IMR-90 (cell line): ENCODE measurements around the gene ROR2. TPM values are rescaled to one million over a fixed set of nuclear protein-coding genes. Genes with fewer than 3 reads are reported as not detected.

Source experiments
- ATAC-seq: fragments of 200-7000 bp; cut with Tn5 transposase; 2 replicates; pipeline ENCODE4 v1.9.1; 2020; ENCODE audit warnings: low read depth, mild to moderate bottlenecking, moderate library complexity
- BruUV-seq: library from RNA; stranded (reverse); fragments of 400-500 nt; replicated peaks from 2 replicates; lab custom pipeline; 2021; lab: Mats Ljungman, UMichigan
- CTCF ChIA-PET: fragments of 300-600 bp; formaldehyde crosslinking; extraction: SDS; loops from one replicate; lab custom pipeline; 2021; ENCODE audit warnings: antibody characterized with exemption; lab: Yijun Ruan, JAX
- POLR2A ChIA-PET: fragments of 300-600 bp; sonication (Branson Sonifier 250); formaldehyde crosslinking; loops from one replicate; lab custom pipeline; 2022; ENCODE audit warnings: antibody characterized with exemption; ENCODE audit not compliant: unreplicated experiment; lab: Charles Lee
- DNase-seq: peaks from one replicate; pipeline ENCODE4 v3.0.0; 2013
- H2AFZ ChIP-seq: replicated peaks from 2 replicates; pipeline ENCODE3; 2013; ENCODE audit warnings: low read length, mild to moderate bottlenecking; ENCODE audit not compliant: poor library complexity
- H2AK5ac ChIP-seq: 2 replicates; pipeline ENCODE4 v1.6.1; 2013; ENCODE audit warnings: low read depth, low read length, inconsistent platforms
- H2AK9ac ChIP-seq: replicated peaks from 2 replicates; pipeline ENCODE3; 2013; ENCODE audit warnings: mild to moderate bottlenecking, low read depth, low read length, moderate library complexity; ENCODE audit not compliant: poor library complexity
- H2BK120ac ChIP-seq: 2 replicates; pipeline ENCODE4 v1.6.1; 2013; ENCODE audit warnings: low read depth, low read length, inconsistent platforms
- H2BK15ac ChIP-seq: 3 replicates; pipeline ENCODE4 v1.6.1; 2013; ENCODE audit warnings: low read depth, low read length, inconsistent platforms
- H2BK20ac ChIP-seq: 2 replicates; pipeline ENCODE4 v1.6.1; 2013; ENCODE audit warnings: low read depth, mild to moderate bottlenecking, inconsistent platforms, low read length, moderate library complexity
- H2BK5ac ChIP-seq: 2 replicates; pipeline ENCODE4 v1.6.1; 2013; ENCODE audit warnings: mild to moderate bottlenecking, low read depth, low read length, inconsistent platforms; ENCODE audit not compliant: poor library complexity, severe bottlenecking
- H3K14ac ChIP-seq: replicated peaks from 2 replicates; pipeline ENCODE4 v1.6.1; 2013; ENCODE audit warnings: low read depth, low read length, inconsistent platforms
- H3K18ac ChIP-seq: 2 replicates; pipeline ENCODE4 v1.6.1; 2013; ENCODE audit warnings: low read depth, low read length, control low read depth
- H3K23ac ChIP-seq: 2 replicates; pipeline ENCODE4 v1.6.1; 2013; ENCODE audit warnings: low read depth, low read length, inconsistent platforms
- H3K27ac ChIP-seq: 2 replicates; pipeline ENCODE4 v1.5.1; 2013; ENCODE audit warnings: mild to moderate bottlenecking, control low read depth, low read length; ENCODE audit not compliant: insufficient read depth
- H3K27me3 ChIP-seq: 2 replicates; pipeline ENCODE4 v1.6.1; 2013; ENCODE audit warnings: low read length; ENCODE audit not compliant: control insufficient read depth, insufficient read depth
- H3K36me3 ChIP-seq: 2 replicates; pipeline ENCODE4 v1.6.1; 2013; ENCODE audit warnings: low read length, mixed read lengths; ENCODE audit not compliant: control insufficient read depth, insufficient read depth
- H3K4ac ChIP-seq: 2 replicates; pipeline ENCODE4 v1.6.1; 2013; ENCODE audit warnings: low read depth, low read length, inconsistent platforms
- H3K4me1 ChIP-seq: 2 replicates; pipeline ENCODE4 v1.6.1; 2013; ENCODE audit warnings: low read length, mixed read lengths; ENCODE audit not compliant: control insufficient read depth, insufficient read depth
- H3K4me2 ChIP-seq: 2 replicates; pipeline ENCODE4 v1.6.1; 2013; ENCODE audit warnings: low read depth, mild to moderate bottlenecking, control low read depth, low read length, moderate library complexity
- H3K4me3 ChIP-seq: 2 replicates; pipeline ENCODE4 v1.5.1; 2013; ENCODE audit warnings: low read depth, mild to moderate bottlenecking, control low read depth, low read length, moderate library complexity; ENCODE audit not compliant: insufficient read depth
- H3K56ac ChIP-seq: 2 replicates; pipeline ENCODE4 v1.6.1; 2013; ENCODE audit warnings: low read length, inconsistent platforms; ENCODE audit not compliant: insufficient read depth; ENCODE audit errors: extremely low read depth
- H3K79me1 ChIP-seq, 2 experiments: 2 replicates each; pipeline ENCODE4 v1.6.1; 2013; ENCODE audit warnings: low read length in 2 of 2, inconsistent platforms in 1 of 2, low read depth in 1 of 2
- H3K9ac ChIP-seq: 2 replicates; pipeline ENCODE4 v1.6.1; 2013; ENCODE audit warnings: low read depth, low read length, control low read depth
- H3K9me1 ChIP-seq: 2 replicates; pipeline ENCODE4 v1.6.1; 2013; ENCODE audit warnings: low read length, inconsistent platforms; ENCODE audit not compliant: insufficient read depth
- H3K9me3 ChIP-seq: 2 replicates; pipeline ENCODE4 v1.6.1; 2013; ENCODE audit warnings: low read length; ENCODE audit not compliant: control insufficient read depth, insufficient read depth
- H4K20me1 ChIP-seq: 2 replicates; pipeline ENCODE4 v1.6.1; 2013; ENCODE audit warnings: low read length, inconsistent platforms; ENCODE audit not compliant: insufficient read depth
- H4K5ac ChIP-seq: 2 replicates; pipeline ENCODE4 v1.6.1; 2013; ENCODE audit warnings: mild to moderate bottlenecking, low read depth, low read length, control low read depth
- H4K8ac ChIP-seq, 2 experiments: 2 replicates each; pipeline ENCODE4 v1.6.1; 2013; ENCODE audit warnings: low read depth in 2 of 2, low read length in 2 of 2, control low read depth in 1 of 2, inconsistent platforms in 1 of 2
- H4K91ac ChIP-seq: 2 replicates; pipeline ENCODE4 v1.6.1; 2013; ENCODE audit warnings: low read depth, low read length, inconsistent platforms; ENCODE audit not compliant: insufficient read depth
- BHLHE40 ChIP-seq: fragments of 150-350 bp; IDR thresholded peaks from 2 replicates; pipeline ENCODE4 v1.6.1; 2016; ENCODE audit warnings: mild to moderate bottlenecking, low read depth, low read length
- CEBPB ChIP-seq: IDR thresholded peaks from 2 replicates; pipeline ENCODE4 v1.6.1; 2012; ENCODE audit warnings: low read depth, low read length, improper control_type of control experiment
- CHD1 ChIP-seq: IDR thresholded peaks from 2 replicates; pipeline ENCODE4 v1.6.1; 2012; ENCODE audit warnings: low read depth, low read length, improper control_type of control experiment
- FOS ChIP-seq: fragments of 150-350 bp; IDR thresholded peaks from 2 replicates; pipeline ENCODE4 v1.6.1; 2016; ENCODE audit warnings: low read depth, low read length
- MAFK ChIP-seq: IDR thresholded peaks from 2 replicates; pipeline ENCODE4 v1.6.1; 2012; ENCODE audit warnings: low read depth, low read length, improper control_type of control experiment
- MAZ ChIP-seq: IDR thresholded peaks from 2 replicates; pipeline ENCODE4 v1.6.1; 2012; ENCODE audit warnings: low read depth, mild to moderate bottlenecking, low read length, improper control_type of control experiment, moderate library complexity, borderline replicate concordance
- MXI1 ChIP-seq: IDR thresholded peaks from 2 replicates; pipeline ENCODE4 v1.6.1; 2012; ENCODE audit warnings: low read depth, mild to moderate bottlenecking, low read length, moderate library complexity, borderline replicate concordance
- NFE2L2 ChIP-seq: fragments of 150-350 bp; IDR thresholded peaks from 2 replicates; pipeline ENCODE4 v1.6.1; 2016; ENCODE audit warnings: low read depth, mild to moderate bottlenecking, low read length
- POLR2A ChIP-seq: IDR thresholded peaks from 2 replicates; pipeline ENCODE4 v1.6.1; 2012; ENCODE audit warnings: mild to moderate bottlenecking, low read depth, low read length
- RCOR1 ChIP-seq: IDR thresholded peaks from 2 replicates; pipeline ENCODE4 v1.6.1; 2012; ENCODE audit warnings: mild to moderate bottlenecking, low read length, improper control_type of control experiment; ENCODE audit not compliant: insufficient replicate concordance
- RFX5 ChIP-seq: IDR thresholded peaks from 2 replicates; pipeline ENCODE4 v1.8.0; 2012; ENCODE audit warnings: low read depth, mild to moderate bottlenecking, low read length, moderate library complexity
- SMC3 ChIP-seq: fragments of 150-350 bp; IDR thresholded peaks from 2 replicates; pipeline ENCODE4 v1.6.1; 2016; ENCODE audit warnings: low read depth, mild to moderate bottlenecking, antibody characterized with exemption, low read length, moderate library complexity
- WGBS, 2 experiments: methylation state at CpG; one replicate each; pipeline versions ENCODE4 v1.1.5 to v1.1.7; 2013; ENCODE audit warnings: missing lambda C conversion rate in 2 of 2; ENCODE audit not compliant: insufficient read length in 1 of 2; ENCODE audit errors: extremely low coverage in 2 of 2; 5-methylcytosine and 5-hydroxymethylcytosine counted together
- dilution Hi-C: fragments of 300-500 bp; cut with HindIII; formaldehyde crosslinking; loops from one replicate; pipeline ENCODE4 v1.14.3; 2018; ENCODE audit warnings: low sequenced_read_pairs; ENCODE audit not compliant: unreplicated experiment
- in situ Hi-C: fragments of 300-500 bp; cut with MboI; formaldehyde crosslinking; loops from 3 replicates; pipeline ENCODE4 v1.14.3; 2019; ENCODE audit warnings: low sequenced_read_pairs, inconsistent platforms, mixed read lengths
- intact Hi-C: fragments of 100-400 bp; cut with micrococcal nuclease; formaldehyde crosslinking; loops from 2 replicates; pipeline ENCODE4 v1.10.0; 2022
- polyA plus RNA-seq, 3 experiments: library from polyadenylated mRNA; depleted of rRNA; stranded (reverse); fragments of >200 nt; gene quantifications; 2 replicates each; pipeline ENCODE4 v1.2.3, GENCODE V29; 2012; ENCODE audit warnings: low replicate concordance in 1 of 3
- total RNA-seq: library from RNA; depleted of rRNA; stranded (reverse); fragments of >200 nt; gene quantifications from 2 replicates; pipeline ENCODE4 v1.2.3, GENCODE V29; 2012
- TF ChIP-seq, protein P1 (sequence below): fragments of 150-350 bp; IDR thresholded peaks from 2 replicates; pipeline ENCODE4 v1.6.1; 2016; ENCODE audit warnings: low read depth, mild to moderate bottlenecking, low read length, moderate library complexity, borderline replicate concordance
- TF ChIP-seq, protein P2 (sequence below): conservative IDR thresholded peaks from 2 replicates; pipeline ENCODE4 v1.5.1; 2012; ENCODE audit warnings: mild to moderate bottlenecking, low read depth, low read length, improper control_type of control experiment
- TF ChIP-seq, protein P3 (sequence below): fragments of 150-350 bp; IDR thresholded peaks from 2 replicates; pipeline ENCODE4 v1.6.1; 2017; ENCODE audit warnings: mild to moderate bottlenecking, antibody characterized with exemption, low read length, low read depth

The ROR2 gene
- total and polyA plus RNA-seq, 2 of the 4 experiments (the other 2 are of a cell fraction): 2.3 to 4.8 TPM

DNA sequence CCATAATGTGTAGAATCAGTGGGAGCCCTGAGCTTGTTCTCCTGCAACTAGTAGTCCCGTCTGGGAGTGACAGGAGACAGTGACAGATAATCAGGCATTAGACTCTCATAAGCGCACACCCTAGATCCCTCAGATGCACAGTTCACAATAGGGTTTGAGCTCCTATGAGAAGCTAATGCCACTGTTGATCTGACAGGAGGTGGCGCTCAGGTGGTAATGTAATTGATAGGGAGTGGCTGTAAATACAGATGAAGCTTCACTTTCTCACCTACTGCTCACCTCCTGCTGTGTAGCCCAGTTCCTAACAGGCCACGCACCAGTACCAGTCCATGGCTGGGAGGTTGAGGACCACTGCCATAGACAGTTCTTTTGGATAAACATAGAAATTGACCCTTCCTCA, 188.7 kb downstream of the ROR2 start:
- 80% methylated on average over 1 of the region's 4 CpGs; no CpG with 5 or more reads in 1 of the 2 experiments for WGBS, 2 experiments
- H2AK9ac ChIP-seq: no peak overlapping the region
- H3K4ac ChIP-seq: no peak overlapping the region
- H3K23ac ChIP-seq: no peak overlapping the region
- H4K8ac ChIP-seq: no peak overlapping the region
- in situ Hi-C loops: no loop called here
- no peak overlapping the region for H3K14ac ChIP-seq
- peaks cover 2% of the 10 kb centered on the region; the same call in 1 of the 2 replicates for H3K9me3 ChIP-seq
- TF ChIP-seq RCOR1 (no peak), MAFK (no peak), MAZ (no peak), CEBPB (no peak), CHD1 (no peak), POLR2A (no peak), NFE2L2 (no peak), FOS (no peak), SMC3 (no peak), BHLHE40 (no peak), MXI1 (no peak), RFX5 (no peak)
- TF ChIP-seq, protein P1, sequence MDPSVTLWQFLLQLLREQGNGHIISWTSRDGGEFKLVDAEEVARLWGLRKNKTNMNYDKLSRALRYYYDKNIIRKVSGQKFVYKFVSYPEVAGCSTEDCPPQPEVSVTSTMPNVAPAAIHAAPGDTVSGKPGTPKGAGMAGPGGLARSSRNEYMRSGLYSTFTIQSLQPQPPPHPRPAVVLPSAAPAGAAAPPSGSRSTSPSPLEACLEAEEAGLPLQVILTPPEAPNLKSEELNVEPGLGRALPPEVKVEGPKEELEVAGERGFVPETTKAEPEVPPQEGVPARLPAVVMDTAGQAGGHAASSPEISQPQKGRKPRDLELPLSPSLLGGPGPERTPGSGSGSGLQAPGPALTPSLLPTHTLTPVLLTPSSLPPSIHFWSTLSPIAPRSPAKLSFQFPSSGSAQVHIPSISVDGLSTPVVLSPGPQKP: no peak
- TF ChIP-seq, protein P2, sequence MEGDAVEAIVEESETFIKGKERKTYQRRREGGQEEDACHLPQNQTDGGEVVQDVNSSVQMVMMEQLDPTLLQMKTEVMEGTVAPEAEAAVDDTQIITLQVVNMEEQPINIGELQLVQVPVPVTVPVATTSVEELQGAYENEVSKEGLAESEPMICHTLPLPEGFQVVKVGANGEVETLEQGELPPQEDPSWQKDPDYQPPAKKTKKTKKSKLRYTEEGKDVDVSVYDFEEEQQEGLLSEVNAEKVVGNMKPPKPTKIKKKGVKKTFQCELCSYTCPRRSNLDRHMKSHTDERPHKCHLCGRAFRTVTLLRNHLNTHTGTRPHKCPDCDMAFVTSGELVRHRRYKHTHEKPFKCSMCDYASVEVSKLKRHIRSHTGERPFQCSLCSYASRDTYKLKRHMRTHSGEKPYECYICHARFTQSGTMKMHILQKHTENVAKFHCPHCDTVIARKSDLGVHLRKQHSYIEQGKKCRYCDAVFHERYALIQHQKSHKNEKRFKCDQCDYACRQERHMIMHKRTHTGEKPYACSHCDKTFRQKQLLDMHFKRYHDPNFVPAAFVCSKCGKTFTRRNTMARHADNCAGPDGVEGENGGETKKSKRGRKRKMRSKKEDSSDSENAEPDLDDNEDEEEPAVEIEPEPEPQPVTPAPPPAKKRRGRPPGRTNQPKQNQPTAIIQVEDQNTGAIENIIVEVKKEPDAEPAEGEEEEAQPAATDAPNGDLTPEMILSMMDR: no peak
- TF ChIP-seq, protein P3, sequence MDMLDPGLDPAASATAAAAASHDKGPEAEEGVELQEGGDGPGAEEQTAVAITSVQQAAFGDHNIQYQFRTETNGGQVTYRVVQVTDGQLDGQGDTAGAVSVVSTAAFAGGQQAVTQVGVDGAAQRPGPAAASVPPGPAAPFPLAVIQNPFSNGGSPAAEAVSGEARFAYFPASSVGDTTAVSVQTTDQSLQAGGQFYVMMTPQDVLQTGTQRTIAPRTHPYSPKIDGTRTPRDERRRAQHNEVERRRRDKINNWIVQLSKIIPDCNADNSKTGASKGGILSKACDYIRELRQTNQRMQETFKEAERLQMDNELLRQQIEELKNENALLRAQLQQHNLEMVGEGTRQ: no peak
- H2AFZ ChIP-seq: no peak overlapping the region
- ATAC-seq (no peak), DNase-seq (no peak)
- BruUV-seq: no TSS peak
- no peak overlapping the region for H3K18ac ChIP-seq
- no peak overlapping the region for H2BK5ac ChIP-seq
- H3K4me1 ChIP-seq: no peaks in the 10 kb centered on the region; the same call in 1 of the 2 replicates
- no peak overlapping the region for H2BK20ac ChIP-seq
- no peak overlapping the region for H3K56ac ChIP-seq
- H3K27me3 ChIP-seq: peaks cover 1% of the 10 kb centered on the region; the same call in 1 of the 2 replicates
- H4K20me1 ChIP-seq: no peaks in the 10 kb centered on the region
- H2BK120ac ChIP-seq: no peak overlapping the region
- intact Hi-C loops: no loop called here
- no peak overlapping the region for H4K5ac ChIP-seq
- H3K9me1 ChIP-seq: peaks cover 3% of the 10 kb centered on the region; the same call in 1 of the 2 replicates
- no peak overlapping the region for H3K9ac ChIP-seq
- ChIA-PET CTCF (interaction anchor here (1.5 kb wide), 1 partner anchor 10 kb away, joined by 3 read pairs; no protein-coding TSS in a partner anchor), POLR2A (no interaction called here)
- dilution Hi-C loops: no loop called here
- no peaks in the 10 kb centered on the region for H3K79me1 ChIP-seq
- no peak overlapping the region for H3K4me3 ChIP-seq
- peaks cover 6% of the 10 kb centered on the region; the same call in 1 of the 2 replicates for H3K36me3 ChIP-seq
- H3K4me2 ChIP-seq: no peak overlapping the region
- no peak overlapping the region for H3K27ac ChIP-seq
- H2BK15ac ChIP-seq: no peak overlapping the region
- no peak overlapping the region; the same call in 1 of the 2 replicates for H2AK5ac ChIP-seq
- H4K91ac ChIP-seq: no peak overlapping the region
